PC-9 (cell line): ENCODE results near the gene RGS6.

Experiments
- EZH2 ChIP-seq: fragments of 200-600 bp; sonication (generic); IDR thresholded peaks from 2 replicates; pipeline ENCODE4 v1.8.0; 2017; ENCODE audit warnings: antibody characterized with exemption, low read depth
- TF ChIP-seq, protein P1 (sequence below): fragments of 200-600 bp; sonication (generic); conservative IDR thresholded peaks from 2 replicates; pipeline ENCODE4 v1.6.1; 2017; ENCODE audit warnings: mixed run types, antibody characterized with exemption, mild to moderate bottlenecking, moderate library complexity

DNA sequence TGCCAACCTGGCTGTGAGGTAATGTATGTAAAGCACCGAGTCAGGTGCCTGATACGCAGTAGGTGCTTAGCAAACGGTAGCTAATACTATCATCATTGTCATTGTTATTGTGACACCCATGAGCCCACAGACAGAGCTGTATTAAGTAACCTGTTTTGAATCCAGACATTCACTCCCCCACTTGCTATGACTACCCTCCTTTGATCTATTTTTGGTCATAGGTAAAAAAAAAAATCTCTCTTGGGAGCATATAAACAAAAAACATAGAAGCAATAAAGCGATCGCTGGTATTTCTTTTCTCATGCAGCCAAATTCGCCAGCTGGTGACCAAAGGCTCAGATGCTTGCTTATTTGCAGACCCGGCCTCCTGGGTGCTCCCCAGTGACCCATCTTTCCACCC, 631.4 kb downstream of the RGS6 start:
- TF ChIP-seq, protein P1, sequence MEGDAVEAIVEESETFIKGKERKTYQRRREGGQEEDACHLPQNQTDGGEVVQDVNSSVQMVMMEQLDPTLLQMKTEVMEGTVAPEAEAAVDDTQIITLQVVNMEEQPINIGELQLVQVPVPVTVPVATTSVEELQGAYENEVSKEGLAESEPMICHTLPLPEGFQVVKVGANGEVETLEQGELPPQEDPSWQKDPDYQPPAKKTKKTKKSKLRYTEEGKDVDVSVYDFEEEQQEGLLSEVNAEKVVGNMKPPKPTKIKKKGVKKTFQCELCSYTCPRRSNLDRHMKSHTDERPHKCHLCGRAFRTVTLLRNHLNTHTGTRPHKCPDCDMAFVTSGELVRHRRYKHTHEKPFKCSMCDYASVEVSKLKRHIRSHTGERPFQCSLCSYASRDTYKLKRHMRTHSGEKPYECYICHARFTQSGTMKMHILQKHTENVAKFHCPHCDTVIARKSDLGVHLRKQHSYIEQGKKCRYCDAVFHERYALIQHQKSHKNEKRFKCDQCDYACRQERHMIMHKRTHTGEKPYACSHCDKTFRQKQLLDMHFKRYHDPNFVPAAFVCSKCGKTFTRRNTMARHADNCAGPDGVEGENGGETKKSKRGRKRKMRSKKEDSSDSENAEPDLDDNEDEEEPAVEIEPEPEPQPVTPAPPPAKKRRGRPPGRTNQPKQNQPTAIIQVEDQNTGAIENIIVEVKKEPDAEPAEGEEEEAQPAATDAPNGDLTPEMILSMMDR, result no peak
- no peak for TF ChIP-seq EZH2
